Activated T-cell treated with anti-CD3 and anti-CD28 coated beads for 48 hours (primary cell): ENCODE results near the gene AOPEP.

Experiments used
- DNase-seq: peaks from one replicate; pipeline ENCODE4 v3.0.0-alpha.2; 2020; ENCODE audit warnings: low read depth

The AOPEP gene

DNA sequence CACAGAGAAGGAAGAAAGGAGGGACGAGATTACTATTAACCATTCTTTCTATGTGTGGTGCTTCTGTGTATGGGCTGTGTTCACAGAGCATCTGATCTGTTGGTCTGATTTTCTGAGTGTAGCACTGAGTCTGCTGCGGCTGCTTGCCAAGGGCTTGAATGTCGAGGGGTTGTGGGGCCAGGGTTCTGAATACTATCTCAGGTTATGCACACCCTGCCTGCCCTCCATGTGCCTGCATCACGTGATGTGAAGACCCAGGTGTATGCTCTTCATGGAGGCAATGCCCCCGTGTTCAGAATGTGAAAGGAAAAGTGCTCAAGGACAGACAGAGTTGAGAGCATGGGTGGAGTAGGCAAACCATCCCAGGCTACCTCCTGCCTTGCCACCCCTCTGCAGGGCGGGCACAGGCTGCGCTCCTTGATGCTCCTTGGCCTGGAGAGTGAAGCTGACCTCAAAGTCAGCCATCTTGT lies 336.1 kb downstream of the AOPEP start:
- no peak for DNase-seq

DNA sequence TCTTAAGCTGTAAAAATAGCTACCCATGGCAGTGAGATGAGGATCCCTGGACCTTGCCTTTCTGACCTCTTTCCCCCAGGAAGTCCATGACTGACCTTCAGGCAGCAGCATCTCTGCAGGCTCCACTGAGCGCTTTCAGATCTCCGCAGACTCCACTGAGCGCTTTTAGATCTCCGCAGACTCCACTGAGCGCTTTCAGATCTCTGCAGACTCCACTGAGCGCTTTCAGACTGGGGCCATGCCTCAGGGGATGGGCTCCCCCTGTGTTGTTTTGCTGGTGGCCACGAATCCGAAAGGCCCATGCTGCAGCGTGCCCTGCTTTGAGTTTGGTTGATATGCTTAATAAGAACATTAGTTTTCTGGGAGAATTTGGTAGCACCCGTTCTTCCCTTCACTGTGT lies 336.8 kb downstream of the AOPEP start:
- DNase-seq: no peak

DNA sequence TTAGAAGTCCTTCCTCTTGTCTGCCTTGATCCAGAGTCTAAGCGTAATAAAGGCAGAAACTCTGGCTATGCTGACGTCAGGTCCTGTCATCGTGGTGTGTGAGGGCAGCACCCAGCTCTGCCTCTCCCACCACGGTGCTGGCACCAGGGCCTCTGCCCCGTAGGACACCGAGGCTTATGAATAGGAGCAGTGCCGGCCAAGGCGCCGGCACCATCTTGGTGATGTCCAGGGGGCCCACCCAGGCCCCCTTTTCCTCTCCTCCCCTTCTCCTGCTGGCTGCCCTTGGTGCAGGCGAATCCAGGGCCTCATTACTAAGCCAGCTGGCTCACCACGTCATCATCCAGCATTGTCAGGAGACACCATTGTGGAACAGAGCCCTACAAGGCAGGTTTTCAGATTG lies 338.7 kb downstream of the AOPEP start:
- no peak for DNase-seq

DNA sequence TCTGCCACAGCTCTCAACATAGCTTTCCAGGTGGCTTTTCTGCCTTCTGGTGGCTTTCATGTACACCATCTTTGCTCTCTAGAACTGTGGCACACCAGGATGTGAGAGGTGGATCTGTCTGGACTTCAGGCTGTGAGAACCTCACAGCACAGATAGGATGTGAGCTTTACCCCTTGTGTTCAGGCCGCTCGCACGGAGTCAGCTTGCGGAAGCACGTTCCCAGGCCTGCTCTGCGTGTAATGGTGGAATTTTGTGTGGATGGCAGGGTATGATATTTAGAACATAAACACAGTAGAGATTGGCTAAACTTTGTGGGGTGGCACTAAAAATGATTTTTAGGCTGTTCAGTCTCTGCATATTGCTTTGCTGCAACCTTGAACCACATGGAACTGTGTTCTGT lies 340.6 kb downstream of the AOPEP start:
- no peak for DNase-seq

DNA sequence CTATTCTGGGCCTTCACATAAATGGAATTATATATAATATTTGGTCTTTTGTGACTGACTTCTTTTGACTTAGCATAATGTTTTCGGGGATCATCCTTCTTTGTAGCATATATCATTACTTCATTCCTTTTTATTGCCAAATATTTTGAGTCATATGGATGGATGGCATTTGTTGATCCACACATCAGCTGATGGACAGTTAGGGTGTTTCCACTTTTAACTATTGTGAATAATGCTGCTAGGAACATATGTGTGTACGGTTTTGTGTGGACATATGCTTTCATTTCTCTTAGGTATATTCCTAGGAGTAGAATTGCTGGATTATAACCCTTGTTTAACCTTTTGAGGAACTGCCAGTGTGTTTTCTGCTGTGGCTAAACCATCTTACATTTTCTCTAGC lies 341.4 kb downstream of the AOPEP start:
- no peak for DNase-seq

DNA sequence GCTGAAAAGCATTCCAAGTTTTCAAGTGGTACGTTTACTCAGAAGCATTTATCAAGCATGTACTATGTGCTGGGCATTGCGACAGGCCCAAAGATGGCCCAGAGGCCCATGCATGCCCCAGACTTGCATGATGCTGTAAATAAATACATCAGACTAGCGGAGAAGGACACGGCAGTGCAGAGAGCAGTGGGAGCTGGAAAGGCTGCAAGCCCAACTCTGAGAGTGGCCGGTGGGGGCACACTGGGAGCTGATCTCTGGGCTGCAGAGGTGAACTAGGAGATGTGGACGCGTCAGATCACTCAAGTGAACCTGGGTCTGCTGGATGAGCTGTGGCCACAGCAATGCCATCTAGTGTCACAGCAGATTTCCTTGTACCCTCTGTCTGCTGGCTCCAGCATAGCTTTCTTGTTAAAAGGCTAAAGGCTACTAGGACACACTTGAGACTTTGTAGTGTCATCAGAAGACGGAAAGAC lies 344.1 kb downstream of the AOPEP start:
- DNase-seq: no peak

DNA sequence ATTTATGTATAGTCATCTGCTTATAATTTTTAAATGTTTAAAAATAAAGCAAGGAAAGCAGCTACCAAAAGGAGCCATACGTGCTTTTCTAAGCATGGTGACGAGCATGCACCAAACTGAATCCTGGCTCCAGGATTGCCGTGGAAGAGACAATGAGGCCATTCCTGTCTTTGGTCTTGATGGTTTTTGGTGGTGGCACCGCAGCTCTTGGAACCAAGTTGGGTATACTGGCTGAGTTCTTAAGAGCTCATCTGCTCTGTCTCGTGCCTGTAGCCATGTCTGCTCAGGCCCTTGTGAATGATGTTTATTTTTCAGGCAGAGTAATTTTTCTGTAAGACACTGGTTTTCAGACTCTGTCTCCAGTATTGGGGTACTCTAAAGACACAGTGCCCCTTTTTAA lies 345.0 kb downstream of the AOPEP start:
- DNase-seq: no peak

DNA sequence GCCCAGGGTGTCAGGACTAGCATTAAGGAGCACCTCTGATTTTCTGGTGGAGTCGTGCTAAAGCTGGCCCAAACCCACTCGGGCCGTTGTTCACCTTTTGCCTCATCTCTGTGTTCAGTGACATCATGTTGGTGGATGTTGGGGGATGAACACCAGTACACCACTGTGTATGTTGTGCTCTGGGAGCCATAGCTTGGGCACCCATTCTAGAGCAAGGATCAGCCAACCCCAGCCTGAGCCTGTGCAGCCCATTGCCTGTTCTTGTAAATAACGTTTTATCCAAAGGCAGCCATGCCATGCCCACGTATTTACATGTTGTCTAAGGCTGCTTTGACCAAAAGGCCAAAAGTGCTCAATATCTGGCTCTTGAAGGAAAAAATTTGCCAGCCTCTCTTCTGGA lies 345.4 kb downstream of the AOPEP start:
- DNase-seq: no peak

DNA sequence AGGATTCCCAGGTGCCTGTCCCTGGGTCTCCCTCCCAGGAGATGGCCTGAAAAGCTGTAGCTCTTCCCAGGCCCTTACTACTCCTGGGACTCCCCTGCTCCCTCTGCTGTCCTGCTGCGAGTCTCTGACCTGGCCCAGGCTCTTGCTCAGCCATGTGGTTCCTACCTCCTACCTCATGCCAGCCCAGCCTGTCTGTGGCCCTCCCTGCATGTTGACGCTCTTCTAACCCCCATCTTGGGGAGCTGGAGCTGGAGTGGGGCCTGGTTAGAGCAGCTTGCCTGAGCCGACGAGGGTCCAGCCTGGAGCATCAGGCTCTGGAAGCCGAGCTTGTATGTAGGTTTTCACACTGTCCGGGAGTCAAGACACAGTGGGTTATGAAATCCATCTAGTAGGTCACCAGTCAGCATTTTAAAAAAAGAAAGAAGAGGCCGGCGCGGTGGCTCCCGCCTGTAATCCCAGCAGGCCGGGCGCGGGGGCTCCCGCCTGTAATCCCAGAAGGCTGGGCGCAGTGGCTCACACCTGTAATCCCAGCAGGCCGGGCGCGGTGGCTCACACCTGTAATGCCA lies 346.6 kb downstream of the AOPEP start:
- DNase-seq: no peak

DNA sequence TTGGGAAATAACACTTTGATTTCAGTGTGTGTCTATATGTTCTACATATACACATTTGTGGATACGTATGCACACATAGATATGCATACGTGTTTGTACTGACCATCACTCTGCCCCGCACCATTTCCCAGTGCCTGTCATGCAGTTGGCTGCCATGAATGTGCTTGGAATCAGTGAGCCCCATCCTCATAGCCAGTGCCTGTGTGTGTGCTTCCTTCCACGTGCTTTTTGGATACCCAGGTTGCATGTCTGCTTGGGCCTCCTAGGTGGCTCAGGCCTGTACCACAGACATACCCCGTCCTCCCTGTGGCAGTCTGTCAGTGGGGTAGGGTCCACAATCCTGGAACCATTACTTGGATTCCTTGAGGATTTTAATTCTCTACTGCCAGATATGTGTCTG lies 347.4 kb downstream of the AOPEP start:
- DNase-seq: no peak

DNA sequence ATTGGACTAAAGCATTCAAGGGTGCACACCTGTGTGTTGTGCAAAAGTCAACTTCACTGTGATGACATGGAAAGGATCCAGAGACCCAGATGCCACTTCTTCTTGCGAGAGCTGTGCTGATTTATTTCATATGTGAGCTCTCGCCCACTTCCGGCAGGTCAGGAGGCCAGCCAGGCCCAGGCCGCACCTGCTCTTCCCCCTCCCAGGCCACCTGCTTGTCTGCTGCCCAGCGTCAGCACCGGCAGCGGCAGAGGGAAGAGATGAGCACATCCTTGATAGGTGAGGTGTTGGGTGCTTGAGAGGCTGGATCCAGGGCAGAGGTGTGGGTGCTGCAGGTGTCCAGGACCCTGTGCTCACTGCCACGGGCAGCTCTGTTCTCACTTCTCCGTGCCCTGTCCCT lies 348.1 kb downstream of the AOPEP start:
- no peak for DNase-seq

DNA sequence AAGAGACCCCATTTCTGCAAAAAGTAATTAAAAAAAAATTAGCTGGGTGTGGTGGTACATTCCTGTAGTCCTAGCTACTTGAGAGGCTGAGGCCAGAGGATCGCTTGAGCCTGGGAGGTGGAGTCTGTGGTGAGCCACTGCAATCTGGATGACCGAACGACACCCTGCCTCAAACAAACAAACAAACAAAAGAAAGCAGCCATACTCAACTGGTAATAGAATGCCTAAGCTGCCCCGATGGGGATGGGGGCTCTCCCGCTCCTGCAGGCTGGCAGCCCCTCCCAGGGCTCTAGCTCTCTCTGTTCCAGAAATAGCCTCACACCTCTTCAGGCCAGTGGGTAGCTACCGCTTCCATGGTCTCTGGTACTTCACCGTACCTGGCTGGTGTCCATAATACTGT lies 349.2 kb downstream of the AOPEP start:
- DNase-seq: no peak

DNA sequence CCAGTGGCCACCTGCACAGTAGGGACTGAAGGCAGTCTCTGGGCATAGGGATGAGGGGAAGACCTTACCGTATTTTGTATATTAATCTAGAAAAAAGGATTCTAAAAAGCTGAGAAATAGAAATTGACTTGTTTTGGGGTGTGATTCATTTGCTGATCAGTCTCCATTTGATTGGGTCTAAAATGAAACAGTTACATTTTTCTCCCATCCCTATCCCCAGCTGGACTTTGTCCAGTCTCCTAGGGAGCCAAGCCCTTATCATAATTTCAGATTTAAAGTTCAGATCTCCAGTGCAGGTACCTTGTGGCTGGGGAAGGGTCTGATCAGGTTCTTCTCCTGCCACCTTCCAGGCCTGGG lies 350.2 kb downstream of the AOPEP start:
- no peak for DNase-seq

DNA sequence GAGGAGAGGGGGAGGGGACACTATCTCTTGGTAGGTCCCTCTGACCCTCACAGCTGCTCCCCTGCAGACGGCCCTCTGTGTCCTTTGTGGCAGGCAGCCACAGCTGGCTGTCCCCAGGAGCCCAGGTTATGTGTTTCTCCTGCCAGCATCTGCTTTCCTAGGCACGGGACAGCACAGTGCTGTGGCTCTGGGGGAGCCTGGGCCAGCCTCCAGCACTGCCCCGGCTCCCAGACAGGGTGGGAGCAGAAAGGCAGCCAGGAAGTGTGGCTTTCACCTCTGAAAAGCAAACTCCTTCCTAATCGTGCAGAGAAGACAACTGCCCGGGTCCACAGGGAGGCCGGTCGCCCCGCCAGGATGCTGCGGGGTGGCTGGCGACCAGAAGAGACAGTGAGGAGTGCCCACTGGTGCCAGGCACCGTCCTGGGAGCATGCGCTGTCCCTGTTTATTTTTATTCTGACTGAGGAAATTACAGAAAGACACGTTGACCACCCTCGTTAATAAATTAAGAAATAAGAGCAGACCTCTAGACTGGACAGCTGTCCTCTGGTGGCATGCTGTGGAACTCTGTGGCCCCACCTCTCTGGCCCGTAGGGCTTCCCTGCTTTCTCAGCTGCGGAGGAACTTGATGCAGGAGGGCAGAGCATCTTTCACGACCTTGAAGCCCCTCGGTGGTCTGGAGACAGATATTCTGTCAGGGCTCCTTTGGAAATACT lies 350.7 kb downstream of the AOPEP start:
- no peak for DNase-seq

DNA sequence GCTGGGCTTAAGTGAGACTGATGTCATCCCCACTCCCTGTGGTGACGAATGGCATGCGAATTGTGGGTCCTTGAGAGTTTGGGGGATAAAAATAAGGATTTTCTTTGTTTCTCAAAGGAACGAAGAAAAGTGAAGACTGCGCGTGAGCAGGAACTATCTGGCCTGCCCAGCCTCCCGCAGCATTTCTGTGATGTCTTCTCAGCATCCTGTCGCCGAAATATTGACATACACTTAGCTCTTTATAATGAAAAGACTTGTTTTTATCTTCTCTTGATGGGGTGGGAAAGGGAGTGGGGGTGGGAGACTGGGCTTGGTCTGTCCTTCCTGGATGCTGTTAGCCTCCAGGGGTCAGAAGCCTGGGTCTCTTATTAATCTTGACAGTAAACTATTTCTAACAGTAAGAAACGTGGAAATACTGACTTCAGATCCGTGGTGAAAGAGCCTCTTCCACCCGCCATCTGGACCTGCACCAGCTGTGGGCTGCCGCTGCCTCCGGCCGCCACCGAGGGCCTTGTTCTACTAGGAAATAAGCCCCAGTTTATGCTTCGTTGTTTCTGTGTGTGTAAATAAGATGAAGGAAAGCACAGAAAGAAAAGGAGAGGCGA lies 351.4 kb downstream of the AOPEP start:
- no peak for DNase-seq

DNA sequence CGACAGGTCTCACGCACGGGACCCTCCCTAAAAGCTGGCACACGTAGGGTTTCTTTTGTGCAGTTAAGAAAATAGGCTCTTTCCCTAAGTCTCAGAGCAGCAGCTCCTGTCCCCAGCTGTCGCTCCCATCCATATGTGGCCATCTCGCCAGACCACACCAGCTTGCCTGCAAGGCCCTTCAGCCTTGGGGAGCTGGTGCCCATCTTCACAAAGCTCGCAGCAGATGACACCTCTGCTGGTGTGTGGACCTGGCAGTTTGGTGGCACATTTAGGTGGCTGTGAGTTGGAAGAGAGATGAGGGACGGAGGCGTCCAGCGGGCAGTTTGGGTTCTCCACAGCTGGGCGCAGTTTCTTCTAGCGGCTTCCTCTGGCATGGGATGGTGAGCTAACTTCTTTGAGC lies 352.0 kb downstream of the AOPEP start:
- DNase-seq: no peak

DNA sequence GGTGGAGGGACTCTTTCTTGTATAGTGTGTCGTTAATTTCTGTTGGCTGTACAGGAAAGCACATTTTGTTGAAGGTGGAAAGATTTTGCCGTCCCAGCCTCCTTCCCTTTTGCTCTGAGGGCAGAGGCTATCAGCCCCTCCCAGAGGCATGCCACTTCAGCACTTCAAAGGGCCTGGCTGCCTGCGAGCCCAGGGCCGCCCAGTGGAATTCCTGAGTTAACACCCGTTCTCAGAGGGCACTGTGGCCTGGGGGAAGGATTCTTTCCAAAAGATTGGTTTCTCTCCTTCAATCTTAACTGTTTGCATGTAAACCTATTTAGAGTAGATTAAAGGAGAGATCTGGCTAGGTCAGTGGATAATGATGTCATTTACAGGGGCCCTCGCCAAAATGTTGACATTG lies 352.4 kb downstream of the AOPEP start:
- DNase-seq: no peak

DNA sequence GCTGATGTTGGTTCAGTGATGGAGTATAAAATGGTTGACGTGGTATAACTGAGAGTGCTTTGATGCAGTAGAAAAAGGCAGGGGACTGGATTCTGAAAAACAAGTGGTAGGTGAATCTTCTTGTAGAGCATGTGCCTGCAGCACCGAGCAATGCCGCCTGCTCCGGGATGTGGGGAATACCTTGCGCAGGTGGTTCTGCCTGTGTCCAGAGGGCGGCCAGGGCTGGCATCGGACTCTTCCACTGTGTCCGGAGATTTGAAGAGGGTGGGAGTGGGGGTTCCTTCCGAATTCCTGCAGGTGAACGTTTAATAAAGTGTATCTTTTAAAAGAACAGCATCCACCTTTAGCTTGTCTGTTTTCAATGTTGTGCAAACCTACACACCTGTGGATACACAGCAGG lies 353.0 kb downstream of the AOPEP start:
- DNase-seq: no peak

DNA sequence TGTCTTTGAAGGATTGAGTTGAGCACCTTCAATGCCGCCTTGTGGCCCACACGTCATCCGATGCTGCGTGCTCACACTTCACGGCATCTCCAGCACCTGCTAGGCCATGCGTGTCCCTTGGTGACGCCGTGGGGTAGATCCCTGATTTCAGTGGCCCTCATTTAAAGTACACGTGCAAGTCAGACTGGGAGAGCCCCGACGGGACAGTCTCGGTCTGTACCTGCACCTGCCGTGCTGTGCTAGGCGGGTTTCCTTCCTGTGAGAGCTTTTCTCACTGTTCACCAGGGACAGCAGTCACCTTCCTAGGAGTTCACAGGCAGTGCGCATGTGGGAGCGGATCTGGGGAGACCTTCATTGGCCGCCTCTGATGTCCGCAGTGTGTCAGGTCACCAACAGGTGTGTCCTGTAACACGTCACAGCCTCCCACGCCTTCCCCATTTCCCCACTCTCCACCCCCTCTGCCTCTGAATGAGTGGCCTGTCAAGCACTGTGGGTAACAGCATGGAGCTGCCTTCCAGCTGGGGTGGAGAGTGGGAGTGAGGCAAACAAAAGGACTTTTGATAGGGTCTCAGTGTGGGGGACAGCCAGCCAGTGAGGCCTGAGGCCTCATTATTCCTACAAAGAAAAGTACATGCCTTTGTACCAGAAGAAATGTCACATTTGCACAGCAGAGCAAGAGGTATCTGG lies 354.6 kb downstream of the AOPEP start:
- DNase-seq: no peak

DNA sequence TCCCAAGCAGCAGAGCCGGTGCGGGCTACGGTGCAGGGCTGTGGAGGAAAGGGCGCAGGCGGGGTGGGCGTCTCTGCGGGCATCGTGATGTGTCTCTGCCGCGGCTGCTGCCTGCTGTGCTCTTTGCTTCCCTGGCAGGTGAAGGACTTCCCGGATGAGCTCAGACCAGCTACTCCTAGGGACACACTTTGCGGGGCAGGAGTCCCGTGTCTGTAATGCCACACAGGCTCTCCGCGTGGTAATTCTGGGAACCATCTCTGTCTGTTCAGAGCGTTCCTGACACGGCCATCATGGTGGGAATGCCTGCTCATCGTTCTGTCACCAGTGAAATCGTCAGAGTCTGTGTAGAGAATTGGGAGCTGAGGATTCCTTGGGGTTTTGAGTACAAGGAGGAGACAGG lies 355.5 kb downstream of the AOPEP start:
- DNase-seq: no peak

DNA sequence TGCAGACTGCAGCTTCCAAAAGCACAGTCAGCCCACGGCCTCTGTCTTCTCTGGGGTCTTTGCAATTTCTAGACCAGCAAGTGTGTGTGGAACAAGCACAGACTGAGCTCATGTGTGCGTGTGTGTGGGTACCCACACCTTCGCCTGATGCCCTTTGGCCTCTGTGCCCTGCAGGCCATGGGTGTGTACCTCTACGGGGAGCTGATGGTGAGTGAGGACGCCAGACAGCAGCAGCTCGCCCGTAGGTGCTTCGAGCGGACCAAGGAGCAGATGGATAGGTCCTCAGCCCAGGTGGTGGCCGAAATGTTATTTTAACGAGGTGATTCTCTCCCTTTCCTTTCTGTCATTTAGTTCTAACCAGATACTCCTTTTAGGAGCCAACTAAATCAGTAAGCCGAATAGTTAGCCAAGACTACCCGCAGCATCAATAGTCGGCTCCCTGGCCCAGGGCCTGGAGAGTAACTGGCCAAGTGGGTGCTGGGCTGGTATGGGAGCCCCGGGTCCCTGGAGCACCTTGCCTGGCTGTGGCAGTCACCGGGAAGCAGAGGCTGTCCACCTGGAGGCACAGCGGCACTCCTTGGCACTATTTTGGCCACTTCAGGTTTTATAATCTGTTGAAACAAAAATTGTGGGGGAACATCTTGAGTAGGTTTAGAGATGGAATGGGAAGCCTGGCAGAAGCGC lies 356.0 kb downstream of the AOPEP start:
- no peak for DNase-seq

DNA sequence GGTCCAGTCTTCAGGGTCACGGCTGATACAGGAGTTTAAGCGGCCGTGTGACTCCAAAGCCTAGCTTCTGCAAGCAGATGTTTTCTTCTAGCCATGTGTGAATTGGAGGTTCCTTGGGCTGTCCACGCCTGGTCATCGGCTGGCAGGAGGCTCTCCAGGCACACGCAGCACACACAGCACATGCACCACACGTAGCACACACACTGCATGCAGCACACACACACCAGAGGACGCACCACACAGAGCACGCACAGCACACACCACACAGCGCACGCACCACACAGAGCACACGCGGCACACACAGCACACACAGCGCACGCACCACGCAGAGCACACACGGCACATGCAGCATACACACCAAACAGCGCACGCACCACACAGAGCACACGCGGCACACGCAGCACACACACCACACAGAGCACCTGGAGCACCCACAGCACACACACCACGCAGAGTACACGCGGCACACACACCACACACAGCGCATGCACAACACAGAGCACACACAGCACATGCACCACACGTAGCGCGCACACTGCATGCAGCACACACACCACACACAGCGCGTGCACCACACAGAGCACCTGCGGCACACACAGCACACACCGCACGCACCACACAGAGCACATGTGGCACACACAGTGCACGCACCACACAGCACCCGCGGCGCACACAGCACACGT lies 356.7 kb downstream of the AOPEP start:
- DNase-seq: no peak
